Lower leg skin (tissue), 3 donors: ENCODE measurements around the gene PFKFB1.

Experiments used
- CTCF ChIP-seq, 3 donors: fragments of 450-650 bp; IDR thresholded peaks; one replicate each; pipeline ENCODE4 v1.5.1; 2016; ENCODE audit warnings: antibody characterized with exemption in 3 of 3, mild to moderate bottlenecking in 3 of 3, moderate library complexity in 2 of 3
- POLR2A ChIP-seq, 2 donors: fragments of 450-650 bp; IDR thresholded peaks; one replicate each; pipeline ENCODE4 v1.6.1; 2016 to 2017; ENCODE audit warnings: antibody characterized with exemption in 2 of 2, mild to moderate bottlenecking in 1 of 2, moderate library complexity in 1 of 2

GRCh38 chrX:54978448-54978847 lies 15.5 kb downstream of the PFKFB1 start:
- TF ChIP-seq POLR2A (IDR thresholded peaks at IDR 0.05) (no peak), CTCF (IDR thresholded peaks at IDR 0.05) (no peak)
